ENCODE measurements around the gene DR1.
"Not testable (repeated sequence)": the region's sequence is repeated elsewhere in the genome, so short reads cannot be mapped to it uniquely, and the experiment has no call there.

DR1 gene

DNA sequence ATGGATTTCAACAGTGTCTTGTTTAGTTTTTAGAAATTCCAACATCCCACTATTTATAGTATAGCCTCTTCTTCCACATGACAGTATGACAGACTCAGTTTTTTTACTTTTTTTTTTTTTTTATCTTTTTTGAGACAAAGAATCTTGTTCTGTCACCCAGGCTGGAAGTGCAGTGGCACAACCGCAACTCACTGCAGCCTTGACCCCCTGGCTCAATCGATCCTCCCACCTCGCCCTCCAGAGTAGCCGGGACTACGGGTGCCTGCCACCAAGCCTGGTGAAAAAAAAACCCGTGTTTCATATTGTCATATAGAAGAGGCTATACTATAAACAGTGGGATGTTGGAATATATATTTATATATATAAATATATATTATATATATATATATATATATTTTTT lies 1.2 kb upstream of the DR1 start:
- no peak for DNase-seq

DNA sequence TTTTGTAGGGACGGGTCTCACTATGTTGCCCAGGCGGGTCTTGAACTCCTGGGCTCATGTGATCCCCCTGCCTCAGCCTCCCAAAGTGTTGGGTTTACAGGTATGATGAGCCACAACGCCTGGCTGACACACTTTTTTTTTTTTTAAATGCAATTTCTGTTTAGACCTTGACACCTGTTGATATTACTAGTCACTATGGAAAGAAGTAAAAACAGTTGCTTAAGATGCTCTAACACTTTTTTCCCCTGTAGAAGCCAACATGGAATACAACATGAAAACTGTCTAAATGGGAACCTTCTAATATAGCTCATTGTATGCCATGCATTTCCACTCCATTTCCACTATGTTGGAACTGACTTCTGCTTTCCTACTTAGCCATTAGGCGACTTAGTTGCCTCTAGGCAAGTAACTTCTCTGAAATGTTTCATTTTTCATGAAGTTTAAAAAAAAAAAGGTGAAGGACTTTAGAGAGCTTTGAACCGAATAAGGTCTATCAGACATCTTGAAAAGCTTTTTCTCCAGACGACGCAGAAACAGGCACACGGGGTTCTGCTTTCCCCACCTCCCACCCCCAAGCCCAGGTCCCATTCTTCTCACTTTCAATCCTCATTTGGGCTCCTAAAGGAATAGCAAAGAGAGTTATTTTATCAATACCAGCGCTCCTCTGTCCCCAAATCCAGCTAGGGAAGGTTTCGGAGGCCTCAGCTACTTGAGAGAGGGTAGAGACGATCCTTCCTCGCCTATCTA lies 648 bp upstream of the DR1 start:
- no peak for DNase-seq

DNA sequence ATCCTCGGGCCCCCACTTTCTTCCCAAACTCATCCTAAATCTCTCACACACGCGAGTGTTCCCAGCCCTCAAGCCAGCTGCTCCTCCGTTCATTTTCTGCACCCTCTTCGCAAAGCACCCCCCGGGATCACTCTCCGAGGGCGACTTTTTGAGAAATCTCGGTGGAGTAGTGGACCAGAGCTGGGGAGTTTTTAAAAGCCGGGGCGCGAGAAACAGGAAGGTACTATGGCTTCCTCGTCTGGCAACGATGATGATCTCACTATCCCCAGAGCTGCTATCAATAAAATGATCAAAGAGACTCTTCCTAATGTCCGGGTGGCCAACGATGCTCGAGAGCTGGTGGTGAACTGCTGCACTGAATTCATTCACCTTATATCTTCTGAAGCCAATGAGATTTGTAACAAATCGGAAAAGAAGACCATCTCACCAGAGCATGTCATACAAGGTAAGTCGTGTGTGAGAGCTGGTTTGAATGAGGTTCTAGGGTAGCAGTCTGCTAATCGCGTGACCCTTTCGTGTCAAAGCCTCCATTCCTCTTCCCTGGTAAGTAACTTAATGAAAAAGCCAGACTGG lies 800 bp downstream of the DR1 start:
- DNase-seq = peak; percentile 49

DNA sequence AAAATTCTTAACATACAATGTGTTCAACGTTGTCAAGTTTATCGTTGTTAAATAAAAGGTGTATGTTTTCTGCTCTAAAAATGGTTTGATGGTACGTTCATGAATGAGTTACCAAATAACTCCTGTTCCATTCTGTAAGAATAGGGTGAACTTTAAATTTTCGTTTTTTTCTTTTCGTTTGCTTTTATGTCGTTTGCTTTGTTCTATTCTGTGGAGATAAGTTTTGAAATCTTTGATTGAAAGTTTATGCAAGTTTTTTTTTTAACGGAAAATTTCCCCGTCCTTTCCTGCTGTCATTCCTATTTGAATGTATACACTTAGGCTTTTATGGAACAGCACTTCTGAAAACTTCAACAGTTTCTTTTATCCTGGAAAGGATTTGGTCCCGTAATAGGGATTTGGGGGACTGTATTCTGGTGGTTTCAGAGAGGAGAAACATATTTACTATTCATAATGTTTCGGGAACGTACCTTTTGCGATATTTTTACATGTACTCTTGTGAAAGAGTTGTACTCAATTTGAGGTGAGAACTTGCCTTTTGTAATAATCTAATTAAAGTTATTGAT lies 1.7 kb downstream of the DR1 start:
- DNase-seq = no peak

DNA sequence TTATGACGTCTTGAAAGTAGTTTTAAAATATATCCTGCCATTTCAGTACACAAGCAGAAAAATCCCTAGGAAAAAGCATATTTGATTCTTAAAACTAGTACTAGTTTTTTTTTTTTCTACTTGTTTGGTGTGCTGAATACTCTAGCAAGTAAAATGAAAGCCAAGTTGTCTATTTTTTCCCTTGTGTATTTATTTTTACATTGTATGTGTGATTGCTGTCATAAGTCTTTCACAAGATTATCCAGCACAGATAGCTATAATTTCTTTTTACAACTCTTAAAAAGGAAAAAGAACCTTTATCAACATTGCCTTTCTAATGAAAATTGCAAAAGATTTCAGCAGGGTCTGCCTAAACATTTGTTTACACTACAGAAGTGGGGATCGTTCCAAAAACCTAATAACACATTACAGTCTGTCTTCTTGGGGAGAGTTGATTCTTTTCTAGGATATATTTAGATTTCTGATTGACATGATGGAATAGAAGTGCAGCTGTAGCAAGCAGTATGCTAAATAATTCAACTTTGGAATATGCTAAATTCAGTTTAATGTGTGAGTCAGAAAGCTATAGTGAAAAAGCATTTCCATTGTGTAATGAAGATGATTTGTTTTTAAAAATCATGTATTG lies 2.5 kb downstream of the DR1 start:
- DNase-seq = no peak

DNA sequence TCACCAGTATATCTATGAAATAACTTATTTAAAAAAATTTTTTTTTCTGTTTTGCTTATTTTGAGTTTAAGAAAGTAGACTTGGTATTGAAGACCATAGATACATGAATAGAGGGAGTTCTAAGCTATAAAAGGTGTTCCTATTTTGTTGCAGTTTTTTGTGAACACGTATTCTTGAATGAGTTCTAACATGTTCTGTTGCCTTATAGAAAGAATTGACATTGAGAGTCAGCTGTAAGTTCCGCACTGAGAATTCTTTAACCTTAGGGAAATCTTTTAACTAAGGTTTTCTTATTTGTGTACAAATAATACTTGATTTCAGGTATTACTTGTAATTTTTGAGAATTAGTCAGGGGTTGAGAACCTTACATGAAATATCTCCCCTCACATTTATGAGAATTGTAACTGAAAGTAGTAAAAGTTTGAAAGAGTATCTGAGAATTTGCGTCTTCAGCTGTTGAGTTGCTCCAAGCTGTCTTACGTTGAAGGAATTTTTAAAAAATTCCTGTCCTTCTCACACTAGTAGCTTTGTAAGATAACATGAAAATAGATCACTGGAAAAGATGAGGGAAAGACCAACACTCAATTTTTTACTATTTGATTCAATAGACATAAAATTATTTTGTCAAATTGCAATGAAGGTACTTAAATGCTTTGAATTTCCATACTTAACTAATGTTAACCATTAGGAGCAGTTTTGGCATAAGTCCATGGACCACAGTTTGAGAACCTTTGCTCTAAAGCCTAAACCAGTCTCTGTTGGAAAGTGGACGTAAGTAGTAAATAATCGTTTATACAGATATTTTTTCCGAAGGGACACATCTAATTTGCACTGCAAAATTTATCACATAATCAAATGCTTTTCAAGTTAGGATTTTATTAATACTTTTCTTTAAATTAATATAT lies 3.8 kb downstream of the DR1 start:
- DNase-seq = no peak

DNA sequence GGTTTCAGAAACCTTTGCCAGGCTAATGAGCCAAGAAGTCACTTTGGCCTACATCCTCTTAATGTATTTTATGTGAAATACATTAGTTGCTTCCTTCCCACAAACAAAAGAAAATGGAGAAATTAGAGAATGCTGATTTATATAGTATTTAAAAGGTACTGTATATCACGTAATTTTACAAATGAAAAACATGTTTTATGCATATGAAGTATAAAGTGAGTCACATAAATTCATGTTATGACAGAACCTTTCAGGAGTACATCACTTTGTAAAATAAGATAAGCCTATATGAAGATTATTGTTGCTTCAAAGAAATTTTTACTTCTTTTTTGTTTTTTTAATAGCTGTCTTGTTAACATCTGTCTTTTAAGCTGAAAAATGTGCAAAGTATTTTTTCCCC lies 4.6 kb downstream of the DR1 start:
- DNase-seq = no peak

DNA sequence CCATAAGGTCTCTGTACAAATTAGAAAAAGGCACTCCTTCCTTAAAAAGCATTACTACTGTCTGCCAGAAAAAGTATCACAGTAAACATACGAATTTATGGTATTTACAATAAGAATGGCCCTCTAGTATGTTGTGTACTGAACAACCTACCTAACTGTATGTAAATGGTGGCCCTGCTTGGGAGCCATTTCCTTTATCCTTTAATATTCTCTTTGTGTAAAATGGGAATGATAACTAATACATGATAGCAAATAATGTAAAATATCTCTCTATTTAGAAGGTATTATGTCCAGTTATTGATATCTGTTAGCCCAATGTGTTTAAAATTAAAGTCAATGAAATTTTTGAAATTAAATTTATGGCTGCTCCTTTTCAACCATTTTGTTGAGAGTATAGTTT lies 5.2 kb downstream of the DR1 start:
- DNase-seq = no peak

DNA sequence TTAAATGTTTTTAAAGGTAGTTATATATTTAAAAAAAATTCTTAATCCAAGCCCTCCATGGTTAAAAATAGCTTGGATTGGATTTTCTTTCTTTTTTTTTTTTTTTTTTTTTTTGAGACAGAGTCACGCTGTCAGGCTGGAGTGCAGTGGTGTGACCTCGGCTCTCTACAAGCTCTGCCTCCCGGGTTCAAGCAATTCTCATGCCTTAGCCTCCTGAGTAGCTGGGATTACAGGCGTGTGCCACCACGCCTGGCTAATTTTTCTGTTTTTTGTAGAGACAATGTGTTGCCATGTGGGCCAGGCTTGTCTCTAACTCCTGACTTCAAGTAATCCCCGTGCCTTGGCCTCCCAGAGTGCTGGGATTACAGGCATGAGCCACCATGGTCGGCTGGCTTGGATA lies 5.6 kb downstream of the DR1 start:
- not testable (repeated sequence) for DNase-seq

DNA sequence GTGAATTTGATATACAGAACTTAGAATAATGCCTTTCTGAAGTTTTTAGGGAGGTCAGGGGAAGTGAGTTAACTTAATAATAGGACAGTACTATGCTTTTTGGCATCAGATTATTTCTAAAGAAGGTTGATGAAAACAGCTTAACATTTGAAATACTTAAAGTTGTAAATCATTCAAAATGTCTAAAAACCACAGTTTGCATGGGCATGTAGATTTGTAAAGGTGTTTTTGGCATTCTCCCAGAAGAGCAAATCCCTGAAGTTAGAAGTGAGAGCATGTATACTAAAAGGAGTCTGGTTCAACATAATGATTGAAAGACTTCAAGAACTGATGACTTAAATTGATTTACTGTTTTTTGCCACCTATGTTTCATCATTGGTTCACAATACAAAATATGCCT lies 6.7 kb downstream of the DR1 start:
- no peak for DNase-seq

DNA sequence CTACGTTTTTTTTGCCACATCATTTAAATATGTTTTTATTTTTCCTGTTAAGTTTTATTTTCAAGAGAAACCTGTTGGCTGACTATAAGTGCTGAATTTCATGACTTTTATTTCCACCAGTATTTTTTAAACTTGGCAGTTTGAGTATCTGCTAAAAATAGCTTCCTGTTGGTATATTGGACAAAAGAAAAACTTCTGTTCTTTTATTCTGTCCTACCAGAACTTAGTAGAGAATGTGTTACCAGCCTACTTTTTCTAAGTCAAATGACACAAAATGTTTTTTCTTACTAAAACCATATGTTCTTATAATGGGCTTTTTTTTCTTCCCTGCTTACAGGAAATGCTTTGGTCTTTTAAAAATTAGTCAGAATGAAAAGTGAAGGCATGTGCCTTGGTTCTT lies 7.6 kb downstream of the DR1 start:
- DNase-seq = no peak

DNA sequence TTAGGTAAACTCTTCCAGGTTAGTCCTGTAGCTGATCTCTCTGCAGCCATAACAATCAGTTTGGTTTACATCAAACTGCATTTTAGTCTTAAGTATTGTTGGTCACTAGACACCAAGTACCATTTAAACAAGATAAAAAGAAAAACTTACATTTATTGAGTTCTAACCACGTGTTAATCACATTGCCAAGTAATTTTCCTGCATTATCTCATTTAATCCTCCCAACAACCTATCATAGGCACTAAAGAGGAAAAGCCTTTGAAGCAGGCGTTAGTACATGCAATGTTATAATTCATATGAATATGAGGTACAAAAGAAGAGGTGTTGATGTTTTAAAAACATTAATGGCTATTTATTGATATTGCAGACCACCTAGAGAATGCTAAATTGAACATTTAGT lies 9.0 kb downstream of the DR1 start:
- no peak for DNase-seq

DNA sequence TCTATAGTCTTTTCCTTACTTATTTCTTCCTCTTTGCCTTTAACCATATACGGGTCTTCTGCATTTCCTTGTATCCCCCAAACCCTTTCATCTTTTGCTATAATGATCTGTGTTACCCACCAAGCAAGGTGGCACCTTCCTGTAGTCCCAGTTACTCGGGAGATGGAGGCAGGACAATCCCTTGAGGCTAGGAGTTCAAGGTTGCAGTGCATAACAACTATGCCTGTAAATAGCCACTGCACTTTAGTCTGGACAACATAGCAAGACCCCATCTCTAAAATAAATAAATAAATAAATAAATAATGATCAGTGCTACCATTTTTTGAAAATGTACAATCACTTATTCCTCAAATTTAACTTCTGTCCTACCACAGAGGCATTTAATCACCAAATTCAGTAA lies 11.5 kb downstream of the DR1 start:
- no peak for DNase-seq

DNA sequence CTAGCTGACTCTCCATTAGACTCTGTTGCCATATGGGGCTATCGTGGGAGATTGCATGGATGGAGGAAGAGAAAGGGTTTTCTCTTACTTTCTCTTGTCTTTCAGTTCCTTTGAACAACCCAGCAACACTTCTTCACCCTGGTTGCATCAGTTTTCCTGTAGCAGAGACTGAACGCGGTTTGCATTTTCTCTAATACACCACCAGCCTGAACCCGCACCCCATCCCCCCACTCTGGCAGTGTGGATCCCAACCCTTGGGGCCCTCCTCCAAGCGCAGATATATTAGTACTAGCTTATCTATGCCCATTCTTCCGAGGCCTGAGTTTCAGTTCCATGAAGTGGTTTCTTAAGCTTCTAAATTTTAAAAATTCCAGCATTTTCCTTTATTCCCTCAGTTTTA lies 12.6 kb downstream of the DR1 start:
- no peak for DNase-seq

DNA sequence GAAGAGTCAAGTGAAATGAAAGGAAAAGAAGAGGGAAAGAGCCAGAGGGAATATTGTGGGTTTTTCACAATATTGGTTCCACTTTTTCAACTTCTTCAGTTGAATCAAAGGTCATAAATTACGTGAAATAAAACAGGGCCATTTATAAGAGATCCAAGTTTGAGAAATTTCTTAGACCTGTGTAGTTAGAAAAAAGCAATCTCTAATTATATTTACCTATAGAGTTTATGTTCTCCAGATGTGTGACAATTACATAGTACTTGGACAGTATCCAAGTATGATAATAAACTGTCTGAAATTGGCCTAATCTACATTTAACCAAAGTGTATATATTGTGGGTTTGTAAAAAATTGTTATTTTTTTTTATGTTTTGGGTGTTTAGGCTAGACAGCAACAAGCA lies 14.4 kb downstream of the DR1 start:
- no peak for DNase-seq

DNA sequence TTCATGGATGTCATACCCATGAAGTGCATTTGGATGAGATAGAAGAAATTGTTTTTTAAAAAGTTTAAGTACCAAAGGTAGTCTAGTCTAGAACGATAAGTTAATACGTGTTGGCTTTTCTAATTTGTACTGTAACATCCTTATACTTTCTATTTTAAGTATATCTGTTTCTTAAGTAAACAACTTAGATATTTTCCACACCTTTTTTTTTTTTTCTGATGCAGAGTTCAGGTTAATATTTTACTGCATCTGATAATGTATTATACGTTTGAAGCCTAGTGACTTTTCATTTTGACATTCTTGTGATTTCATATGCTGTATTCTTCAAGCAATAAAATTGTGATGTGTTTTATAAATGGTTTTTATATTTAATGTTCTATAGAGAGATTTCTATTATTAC lies 16.5 kb downstream of the DR1 start:
- no peak for DNase-seq

DNA sequence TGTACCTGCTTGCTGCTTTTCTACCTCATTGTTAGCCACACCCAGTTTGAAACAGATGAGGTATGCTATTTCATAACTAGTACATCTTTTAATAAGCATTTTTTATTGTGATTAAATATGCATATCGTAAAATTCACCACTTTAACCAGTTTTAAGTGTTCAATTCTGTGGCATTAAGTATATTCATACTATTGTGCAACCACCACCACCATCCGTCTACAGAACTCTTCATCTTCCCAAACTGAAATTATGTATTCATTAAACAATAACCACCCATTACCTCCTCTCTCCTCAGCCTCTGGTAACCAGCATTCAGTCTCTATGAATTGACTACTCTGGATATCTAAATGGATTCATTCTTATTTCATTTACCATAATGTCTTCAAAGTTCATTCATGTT lies 20.1 kb downstream of the DR1 start:
- DNase-seq = no peak

DNA sequence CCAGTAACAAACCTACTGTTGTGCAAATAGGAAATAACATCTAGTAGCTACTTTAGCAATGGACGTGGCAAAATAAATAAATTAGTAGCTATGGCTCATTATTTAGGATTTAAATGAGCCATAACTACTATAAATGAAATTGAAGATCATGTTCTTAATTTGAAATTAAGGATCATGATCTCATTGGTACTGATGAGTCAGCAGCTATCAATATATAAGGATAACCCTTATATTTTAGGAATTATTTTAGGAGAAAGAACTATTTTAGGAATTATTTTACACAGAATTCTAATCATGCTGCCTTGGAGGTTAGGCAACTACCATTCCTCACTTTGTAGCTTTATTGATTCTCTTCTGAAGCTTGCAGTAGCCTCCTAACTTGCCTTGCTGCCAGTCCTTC lies 24.0 kb downstream of the DR1 start:
- no peak for DNase-seq

DNA sequence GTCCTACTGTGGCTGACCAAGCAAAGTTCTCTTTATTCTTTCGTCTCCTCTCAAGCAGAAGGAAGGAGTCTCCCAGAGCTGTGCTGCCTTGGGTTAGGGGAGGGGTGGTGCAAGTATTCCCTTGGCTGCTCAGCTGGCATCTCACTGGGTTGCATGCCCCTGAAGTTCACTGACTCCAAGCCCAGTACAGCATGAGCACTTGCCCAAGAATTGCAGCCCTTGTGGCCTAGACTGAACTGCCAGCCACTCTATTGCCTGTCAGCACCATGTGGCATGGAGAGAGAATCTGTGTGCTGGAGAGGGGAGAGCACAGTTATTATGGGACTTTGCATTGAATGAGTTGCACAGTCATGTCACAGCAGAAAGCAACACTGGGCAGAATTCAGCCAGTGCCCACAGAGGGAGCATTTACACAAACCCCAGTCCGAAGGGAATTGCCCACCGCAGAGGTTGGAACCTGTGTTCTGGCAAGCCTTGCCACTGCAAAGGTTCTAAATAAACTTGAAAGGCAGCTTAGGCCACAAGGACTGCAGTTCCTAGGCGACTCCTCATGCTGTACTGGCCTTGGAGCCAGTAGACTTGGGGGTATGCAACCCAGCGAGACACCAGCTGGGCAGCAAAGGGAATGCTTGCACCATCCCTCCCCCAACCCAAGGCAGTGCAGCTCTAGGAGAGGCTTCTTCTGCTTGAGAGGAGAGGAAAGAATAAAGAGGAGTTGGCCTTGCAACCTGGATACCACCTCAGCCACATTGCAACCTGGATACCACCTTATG lies 28.8 kb downstream of the DR1 start:
- no peak for DNase-seq

DNA sequence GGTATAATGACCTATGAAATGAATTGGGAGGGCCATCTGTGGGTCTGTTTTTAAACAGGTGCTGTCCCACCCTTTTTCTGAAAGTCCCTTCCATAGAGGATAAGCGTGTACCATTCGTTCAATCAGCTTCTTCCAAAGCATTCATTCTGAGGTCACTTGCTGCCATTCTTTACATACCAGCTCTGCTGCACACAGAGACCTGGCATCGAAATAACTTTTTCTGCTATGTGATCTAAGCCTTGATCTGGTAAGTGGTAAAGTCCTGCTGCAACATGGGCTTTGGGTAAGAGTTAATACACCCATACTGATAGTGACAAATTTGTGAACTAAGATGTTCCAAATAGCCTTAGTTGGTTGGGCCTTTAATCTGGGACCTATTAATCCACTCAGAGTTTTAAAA lies 38.9 kb downstream of the DR1 start:
- no peak for DNase-seq

DNA sequence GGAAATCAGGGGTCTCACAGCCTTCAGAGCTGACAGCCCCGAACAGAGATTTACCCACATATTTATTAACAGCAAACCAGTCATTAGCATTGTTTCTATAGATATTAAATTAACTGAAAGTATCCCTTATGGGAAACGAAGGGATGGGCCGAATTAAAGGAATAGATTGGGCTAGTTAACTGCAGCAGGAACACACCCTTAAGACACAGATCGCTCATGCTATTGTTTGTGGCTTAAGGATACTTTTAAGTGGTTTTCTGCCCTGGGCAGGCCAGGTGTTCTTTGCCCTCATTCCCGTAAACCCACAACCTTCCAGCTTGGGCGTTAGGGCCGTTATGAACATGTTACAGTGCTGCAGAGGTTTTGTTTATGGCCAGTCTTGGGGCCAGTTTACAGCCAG lies 40.6 kb downstream of the DR1 start:
- not testable (repeated sequence) for DNase-seq

DNA sequence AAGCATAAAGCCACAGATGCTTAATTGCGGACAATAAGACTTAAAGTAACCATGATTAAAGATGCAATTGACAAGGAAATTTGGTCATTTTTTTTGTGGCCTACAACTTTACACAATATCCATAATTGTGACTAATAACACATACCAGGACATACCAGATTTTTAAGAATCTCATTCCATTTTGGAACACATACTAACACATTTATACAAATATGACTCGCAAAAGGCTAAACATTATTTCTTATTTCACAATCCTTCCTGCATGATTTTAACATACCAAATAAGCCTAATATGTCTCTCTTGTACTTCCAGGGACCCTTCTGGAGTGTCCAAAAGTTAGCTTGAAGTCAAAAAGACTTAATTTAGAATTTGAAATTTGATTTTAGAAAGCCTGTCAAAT lies 48.8 kb downstream of the DR1 start:
- DNase-seq = no peak

DNA sequence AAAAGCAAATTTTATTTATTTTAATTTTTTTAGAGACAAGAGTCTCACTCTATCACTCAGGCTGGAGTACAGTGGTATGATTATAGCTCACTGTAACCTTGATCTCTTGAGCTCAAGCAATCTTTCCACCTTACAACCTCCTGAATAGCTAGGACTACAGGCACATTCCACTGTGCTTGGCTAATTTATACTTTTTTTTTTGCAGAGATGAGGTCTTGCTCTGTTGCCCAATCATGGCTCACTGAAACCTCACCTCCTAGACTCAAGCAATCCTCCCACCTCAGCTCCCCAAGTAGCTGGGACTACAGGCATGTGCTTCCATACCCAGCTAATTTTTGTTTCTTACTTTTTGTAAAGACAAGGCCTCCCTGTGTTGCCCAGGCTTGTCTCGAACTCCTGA lies 49.5 kb downstream of the DR1 start:
- DNase-seq = no peak

All from CD4-positive, alpha-beta T cell treated with Interleukin-4 for 4 hours (primary cell).